IMR-90 (cell line): ENCODE results near the gene ZSWIM5. TPM values are rescaled to one million over a fixed set of nuclear protein-coding genes. Genes with fewer than 3 reads are reported as not detected.
"Not testable (repeated sequence)": the region's sequence is repeated elsewhere in the genome, so short reads cannot be mapped to it uniquely, and the experiment has no call there.

Experiments
- ATAC-seq: fragments of 200-7000 bp; cut with Tn5 transposase; 2 replicates; pipeline ENCODE4 v1.9.1; 2020; ENCODE audit warnings: low read depth, mild to moderate bottlenecking, moderate library complexity
- BruUV-seq: library from RNA; stranded (reverse); fragments of 400-500 nt; replicated peaks from 2 replicates; lab custom pipeline; 2021; lab: Mats Ljungman, UMichigan
- CTCF ChIA-PET: fragments of 300-600 bp; formaldehyde crosslinking; extraction: SDS; loops from one replicate; lab custom pipeline; 2021; ENCODE audit warnings: antibody characterized with exemption; lab: Yijun Ruan, JAX
- POLR2A ChIA-PET: fragments of 300-600 bp; sonication (Branson Sonifier 250); formaldehyde crosslinking; loops from one replicate; lab custom pipeline; 2022; ENCODE audit warnings: antibody characterized with exemption; ENCODE audit not compliant: unreplicated experiment; lab: Charles Lee
- DNase-seq: peaks from one replicate; pipeline ENCODE4 v3.0.0; 2013
- H2AFZ ChIP-seq: replicated peaks from 2 replicates; pipeline ENCODE3; 2013; ENCODE audit warnings: low read length, mild to moderate bottlenecking; ENCODE audit not compliant: poor library complexity
- H2AK5ac ChIP-seq: 2 replicates; pipeline ENCODE4 v1.6.1; 2013; ENCODE audit warnings: low read depth, low read length, inconsistent platforms
- H2AK9ac ChIP-seq: replicated peaks from 2 replicates; pipeline ENCODE3; 2013; ENCODE audit warnings: mild to moderate bottlenecking, low read depth, low read length, moderate library complexity; ENCODE audit not compliant: poor library complexity
- H2BK120ac ChIP-seq: 2 replicates; pipeline ENCODE4 v1.6.1; 2013; ENCODE audit warnings: low read depth, low read length, inconsistent platforms
- H2BK15ac ChIP-seq: 3 replicates; pipeline ENCODE4 v1.6.1; 2013; ENCODE audit warnings: low read depth, low read length, inconsistent platforms
- H2BK20ac ChIP-seq: 2 replicates; pipeline ENCODE4 v1.6.1; 2013; ENCODE audit warnings: low read depth, mild to moderate bottlenecking, inconsistent platforms, low read length, moderate library complexity
- H2BK5ac ChIP-seq: 2 replicates; pipeline ENCODE4 v1.6.1; 2013; ENCODE audit warnings: mild to moderate bottlenecking, low read depth, low read length, inconsistent platforms; ENCODE audit not compliant: poor library complexity, severe bottlenecking
- H3K14ac ChIP-seq: replicated peaks from 2 replicates; pipeline ENCODE4 v1.6.1; 2013; ENCODE audit warnings: low read depth, low read length, inconsistent platforms
- H3K18ac ChIP-seq: 2 replicates; pipeline ENCODE4 v1.6.1; 2013; ENCODE audit warnings: low read depth, low read length, control low read depth
- H3K23ac ChIP-seq: 2 replicates; pipeline ENCODE4 v1.6.1; 2013; ENCODE audit warnings: low read depth, low read length, inconsistent platforms
- H3K27ac ChIP-seq: 2 replicates; pipeline ENCODE4 v1.5.1; 2013; ENCODE audit warnings: mild to moderate bottlenecking, control low read depth, low read length; ENCODE audit not compliant: insufficient read depth
- H3K27me3 ChIP-seq: 2 replicates; pipeline ENCODE4 v1.6.1; 2013; ENCODE audit warnings: low read length; ENCODE audit not compliant: control insufficient read depth, insufficient read depth
- H3K36me3 ChIP-seq: 2 replicates; pipeline ENCODE4 v1.6.1; 2013; ENCODE audit warnings: low read length, mixed read lengths; ENCODE audit not compliant: control insufficient read depth, insufficient read depth
- H3K4ac ChIP-seq: 2 replicates; pipeline ENCODE4 v1.6.1; 2013; ENCODE audit warnings: low read depth, low read length, inconsistent platforms
- H3K4me1 ChIP-seq: 2 replicates; pipeline ENCODE4 v1.6.1; 2013; ENCODE audit warnings: low read length, mixed read lengths; ENCODE audit not compliant: control insufficient read depth, insufficient read depth
- H3K4me2 ChIP-seq: 2 replicates; pipeline ENCODE4 v1.6.1; 2013; ENCODE audit warnings: low read depth, mild to moderate bottlenecking, control low read depth, low read length, moderate library complexity
- H3K4me3 ChIP-seq: 2 replicates; pipeline ENCODE4 v1.5.1; 2013; ENCODE audit warnings: low read depth, mild to moderate bottlenecking, control low read depth, low read length, moderate library complexity; ENCODE audit not compliant: insufficient read depth
- H3K56ac ChIP-seq: 2 replicates; pipeline ENCODE4 v1.6.1; 2013; ENCODE audit warnings: low read length, inconsistent platforms; ENCODE audit not compliant: insufficient read depth; ENCODE audit errors: extremely low read depth
- H3K79me1 ChIP-seq, 2 experiments: 2 replicates each; pipeline ENCODE4 v1.6.1; 2013; ENCODE audit warnings: low read length in 2 of 2, inconsistent platforms in 1 of 2, low read depth in 1 of 2
- H3K9ac ChIP-seq: 2 replicates; pipeline ENCODE4 v1.6.1; 2013; ENCODE audit warnings: low read depth, low read length, control low read depth
- H3K9me1 ChIP-seq: 2 replicates; pipeline ENCODE4 v1.6.1; 2013; ENCODE audit warnings: low read length, inconsistent platforms; ENCODE audit not compliant: insufficient read depth
- H3K9me3 ChIP-seq: 2 replicates; pipeline ENCODE4 v1.6.1; 2013; ENCODE audit warnings: low read length; ENCODE audit not compliant: control insufficient read depth, insufficient read depth
- H4K20me1 ChIP-seq: 2 replicates; pipeline ENCODE4 v1.6.1; 2013; ENCODE audit warnings: low read length, inconsistent platforms; ENCODE audit not compliant: insufficient read depth
- H4K5ac ChIP-seq: 2 replicates; pipeline ENCODE4 v1.6.1; 2013; ENCODE audit warnings: mild to moderate bottlenecking, low read depth, low read length, control low read depth
- H4K8ac ChIP-seq, 2 experiments: 2 replicates each; pipeline ENCODE4 v1.6.1; 2013; ENCODE audit warnings: low read depth in 2 of 2, low read length in 2 of 2, control low read depth in 1 of 2, inconsistent platforms in 1 of 2
- H4K91ac ChIP-seq: 2 replicates; pipeline ENCODE4 v1.6.1; 2013; ENCODE audit warnings: low read depth, low read length, inconsistent platforms; ENCODE audit not compliant: insufficient read depth
- WGBS, 2 experiments: methylation state at CpG; one replicate each; pipeline versions ENCODE4 v1.1.5 to v1.1.7; 2013; ENCODE audit warnings: missing lambda C conversion rate in 2 of 2; ENCODE audit not compliant: insufficient read length in 1 of 2; ENCODE audit errors: extremely low coverage in 2 of 2; 5-methylcytosine and 5-hydroxymethylcytosine counted together
- dilution Hi-C: fragments of 300-500 bp; cut with HindIII; formaldehyde crosslinking; loops from one replicate; pipeline ENCODE4 v1.14.3; 2018; ENCODE audit warnings: low sequenced_read_pairs; ENCODE audit not compliant: unreplicated experiment
- in situ Hi-C: fragments of 300-500 bp; cut with MboI; formaldehyde crosslinking; loops from 3 replicates; pipeline ENCODE4 v1.14.3; 2019; ENCODE audit warnings: low sequenced_read_pairs, inconsistent platforms, mixed read lengths
- intact Hi-C: fragments of 100-400 bp; cut with micrococcal nuclease; formaldehyde crosslinking; loops from 2 replicates; pipeline ENCODE4 v1.10.0; 2022
- polyA plus RNA-seq, 3 experiments: library from polyadenylated mRNA; depleted of rRNA; stranded (reverse); fragments of >200 nt; gene quantifications; 2 replicates each; pipeline ENCODE4 v1.2.3, GENCODE V29; 2012; ENCODE audit warnings: low replicate concordance in 1 of 3
- total RNA-seq: library from RNA; depleted of rRNA; stranded (reverse); fragments of >200 nt; gene quantifications from 2 replicates; pipeline ENCODE4 v1.2.3, GENCODE V29; 2012

Gene ZSWIM5
- total and polyA plus RNA-seq, 2 of the 4 experiments (the other 2 are of a cell fraction), result under 0.01 to 0.03 TPM

GRCh38 chr1:45223710-45224109, 17.3 kb upstream of the ZSWIM5 start:
- dilution Hi-C loops, H3K27me3 ChIP-seq, H3K9me3 ChIP-seq, H4K5ac ChIP-seq, H3K79me1 ChIP-seq, H4K20me1 ChIP-seq, H3K9ac ChIP-seq, H4K91ac ChIP-seq, CTCF ChIA-PET, H3K4me2 ChIP-seq, H2BK120ac ChIP-seq, H3K9me1 ChIP-seq, H3K18ac ChIP-seq, H2AFZ ChIP-seq, H3K4ac ChIP-seq, H3K36me3 ChIP-seq, ATAC-seq, H3K4me3 ChIP-seq, H3K23ac ChIP-seq, in situ Hi-C loops, H2BK15ac ChIP-seq, H2BK5ac ChIP-seq, DNase-seq, BruUV-seq, H3K4me1 ChIP-seq, POLR2A ChIA-PET, H2AK9ac ChIP-seq, H3K27ac ChIP-seq, H3K14ac ChIP-seq, H4K8ac ChIP-seq, H3K56ac ChIP-seq, H2AK5ac ChIP-seq, H2BK20ac ChIP-seq, intact Hi-C loops: not testable (repeated sequence)
- no CpG with 5 or more reads among the region's 9 CpGs for WGBS, 2 experiments
